ENCODE measurements around the gene PIP4P1.

PIP4P1 gene

GRCh38 chr14:20417250-20418186 is 43.7 kb downstream of the PIP4P1 start:
- Histone ChIP-seq H3K27ac (ENCODE audit: low read length) (peak overlapping the region; percentile 46), H3K9me3 (ENCODE audit: control insufficient read depth in 1 of 2, low read length in 2 of 2) (no peaks in the 10 kb centered on the region), H3K27me3 (ENCODE audit: low read depth, low read length) (no peaks in the 10 kb centered on the region), H3K4me1 (ENCODE audit: control insufficient read depth in 1 of 2, insufficient read depth in 2 of 2, low read length in 2 of 2) (no peaks in the 10 kb centered on the region), H3K36me3 (ENCODE audit: control insufficient read depth in 1 of 2, insufficient read depth in 2 of 2, low read length in 2 of 2) (no peaks in the 10 kb centered on the region), H3K4me3 (ENCODE audit: low read depth in 1 of 2, low read length in 2 of 2) (no peak overlapping the region)

DNA sequence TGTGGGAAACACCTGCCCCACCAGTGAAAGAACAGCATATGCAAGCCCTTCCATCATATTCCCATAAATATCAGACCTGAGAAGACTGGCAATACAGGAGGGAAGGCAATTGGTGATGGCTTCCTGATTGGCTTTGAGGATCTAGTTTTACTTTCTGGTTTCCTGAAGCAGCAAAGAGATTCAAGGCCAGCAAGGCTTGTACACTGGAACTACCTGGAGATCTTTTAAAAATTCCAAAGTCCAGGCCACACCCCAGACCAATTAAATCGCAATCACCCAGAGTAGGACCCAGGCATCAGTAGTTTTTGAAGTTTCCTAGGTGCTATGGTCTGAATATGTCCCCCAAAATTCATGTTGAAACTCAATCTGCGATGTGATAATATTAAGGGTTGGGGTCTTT is 45.0 kb downstream of the PIP4P1 start:
- no peaks in the 10 kb centered on the region for H3K9me3 ChIP-seq (ENCODE audit: control insufficient read depth in 1 of 2, low read length in 2 of 2)
- no peaks in the 10 kb centered on the region for H3K27me3 ChIP-seq (ENCODE audit: low read depth, low read length)
- H3K36me3 ChIP-seq (ENCODE audit: control insufficient read depth in 1 of 2, insufficient read depth in 2 of 2, low read length in 2 of 2): no peaks in the 10 kb centered on the region
- no peak overlapping the region for H3K4me3 ChIP-seq (ENCODE audit: low read depth in 1 of 2, low read length in 2 of 2)
- no peak overlapping the region for H3K27ac ChIP-seq (ENCODE audit: low read length)
- H3K4me1 ChIP-seq (ENCODE audit: control insufficient read depth in 1 of 2, insufficient read depth in 2 of 2, low read length in 2 of 2): no peaks in the 10 kb centered on the region

DNA sequence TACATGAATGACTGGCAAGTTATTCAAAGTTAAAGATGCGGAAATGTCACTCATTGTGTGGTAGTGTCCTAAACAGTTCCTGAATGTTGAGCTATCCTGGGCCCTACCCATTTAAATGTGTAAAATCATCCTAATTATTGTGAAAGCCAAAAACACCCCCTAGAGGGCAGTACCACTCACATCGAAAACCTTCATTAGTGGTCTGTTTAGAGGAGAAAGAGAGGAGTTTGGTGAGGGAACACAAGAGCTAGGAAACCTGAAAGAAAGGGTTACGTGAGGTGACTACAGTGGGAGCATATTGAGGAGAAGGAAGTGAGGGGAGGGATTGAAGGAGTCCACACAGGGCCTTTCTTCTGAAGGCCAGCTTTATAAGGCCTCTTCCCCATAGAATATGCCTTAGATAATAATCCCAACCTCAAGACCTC is 45.4 kb downstream of the PIP4P1 start:
- H3K4me3 ChIP-seq (ENCODE audit: low read depth in 1 of 2, low read length in 2 of 2): no peak overlapping the region
- H3K9me3 ChIP-seq (ENCODE audit: control insufficient read depth in 1 of 2, low read length in 2 of 2): no peaks in the 10 kb centered on the region
- no peaks in the 10 kb centered on the region for H3K4me1 ChIP-seq (ENCODE audit: control insufficient read depth in 1 of 2, insufficient read depth in 2 of 2, low read length in 2 of 2)
- no peaks in the 10 kb centered on the region for H3K36me3 ChIP-seq (ENCODE audit: control insufficient read depth in 1 of 2, insufficient read depth in 2 of 2, low read length in 2 of 2)
- no peaks in the 10 kb centered on the region for H3K27me3 ChIP-seq (ENCODE audit: low read depth, low read length)
- no peak overlapping the region for H3K27ac ChIP-seq (ENCODE audit: low read length)

GRCh38 chr14:20413744-20414082 is 47.5 kb downstream of the PIP4P1 start:
- no peaks in the 10 kb centered on the region for H3K9me3 ChIP-seq (ENCODE audit: control insufficient read depth in 1 of 2, low read length in 2 of 2)
- H3K27ac ChIP-seq (ENCODE audit: low read length): peak overlapping the region; percentile 97
- H3K4me3 ChIP-seq (ENCODE audit: low read depth in 1 of 2, low read length in 2 of 2): peak overlapping the region; percentile 88 to 89
- no peaks in the 10 kb centered on the region for H3K36me3 ChIP-seq (ENCODE audit: control insufficient read depth in 1 of 2, insufficient read depth in 2 of 2, low read length in 2 of 2)
- no peaks in the 10 kb centered on the region for H3K4me1 ChIP-seq (ENCODE audit: control insufficient read depth in 1 of 2, insufficient read depth in 2 of 2, low read length in 2 of 2)
- H3K27me3 ChIP-seq (ENCODE audit: low read depth, low read length): no peaks in the 10 kb centered on the region

- H3K36me3 ChIP-seq (ENCODE audit: control insufficient read depth in 1 of 2, insufficient read depth in 2 of 2, low read length in 2 of 2): peaks cover 3% of the 10 kb centered on the region in 2 donors
- peak within 1 kb of the TSS; percentile 88 to 89 for H3K4me3 ChIP-seq (ENCODE audit: low read depth in 1 of 2, low read length in 2 of 2)
- no peaks in the 10 kb centered on the region for H3K27me3 ChIP-seq (ENCODE audit: low read depth, low read length)
- H3K27ac ChIP-seq (ENCODE audit: low read length): peak within 1 kb of the TSS; percentile 97
- H3K4me1 ChIP-seq (ENCODE audit: control insufficient read depth in 1 of 2, insufficient read depth in 2 of 2, low read length in 2 of 2): no peaks in the 10 kb centered on the region
- no peaks in the 10 kb centered on the region for H3K9me3 ChIP-seq (ENCODE audit: control insufficient read depth in 1 of 2, low read length in 2 of 2)
Observed at GRCh38 chr14:20412876-20413743, 48.1 kb downstream of the PIP4P1 start, which contains the start of gene TEP1. TEP1 (minus strand) TSS chr14:20413501; CDS start chr14:20408439, 5,062 bp downstream.

DNA sequence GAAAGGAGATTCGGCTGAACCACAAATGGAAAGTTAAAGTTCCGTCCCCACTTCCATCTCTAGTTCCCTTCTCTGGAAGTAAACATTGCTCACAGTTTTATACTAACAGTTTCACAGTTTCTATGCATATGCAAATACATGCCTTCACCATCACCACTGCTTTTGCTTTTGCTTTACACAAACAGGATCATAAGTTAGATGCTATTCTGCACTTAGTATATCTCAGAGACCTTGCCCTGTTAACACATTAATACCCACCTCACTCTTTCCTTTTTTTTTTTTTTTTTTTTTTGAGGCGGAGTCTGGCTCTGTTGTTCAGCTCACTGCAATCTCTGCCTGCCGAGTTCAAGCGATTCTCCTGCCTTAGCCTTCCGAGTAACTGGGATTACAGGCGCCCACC is 48.8 kb downstream of the PIP4P1 start:
- Histone ChIP-seq H3K9me3 (ENCODE audit: control insufficient read depth in 1 of 2, low read length in 2 of 2) (no peaks in the 10 kb centered on the region), H3K4me3 (ENCODE audit: low read depth in 1 of 2, low read length in 2 of 2) (peak overlapping the region; percentile 88 to 89), H3K36me3 (ENCODE audit: control insufficient read depth in 1 of 2, insufficient read depth in 2 of 2, low read length in 2 of 2) (peaks cover 10% of the 10 kb centered on the region in 2 donors), H3K4me1 (ENCODE audit: control insufficient read depth in 1 of 2, insufficient read depth in 2 of 2, low read length in 2 of 2) (no peaks in the 10 kb centered on the region), H3K27me3 (ENCODE audit: low read depth, low read length) (no peaks in the 10 kb centered on the region), H3K27ac (ENCODE audit: low read length) (peak overlapping the region; percentile 97)

DNA sequence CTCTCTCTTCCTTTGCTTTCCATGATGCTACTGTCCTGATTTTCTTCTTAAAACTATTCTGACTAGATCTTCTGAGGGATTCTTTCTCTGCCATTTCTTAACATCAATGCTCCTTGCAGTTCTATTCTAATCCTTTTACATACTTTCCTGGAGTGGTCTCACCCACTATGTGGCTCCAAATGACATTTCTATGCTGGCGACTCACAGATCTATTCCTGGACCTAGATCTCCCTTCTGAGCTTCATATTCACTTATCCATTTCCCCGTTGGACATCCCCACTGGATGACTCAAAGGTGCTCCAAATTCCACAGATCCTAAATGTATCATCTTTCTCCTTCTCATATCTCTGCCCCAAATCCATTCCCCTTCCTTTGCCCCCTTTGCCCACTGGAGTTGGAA is 52.0 kb downstream of the PIP4P1 start:
- H3K4me1 ChIP-seq (ENCODE audit: control insufficient read depth in 1 of 2, insufficient read depth in 2 of 2, low read length in 2 of 2): no peaks in the 10 kb centered on the region
- H3K27me3 ChIP-seq (ENCODE audit: low read depth, low read length): no peaks in the 10 kb centered on the region
- peaks cover 38 to 42% of the 10 kb centered on the region in 2 donors for H3K36me3 ChIP-seq (ENCODE audit: control insufficient read depth in 1 of 2, insufficient read depth in 2 of 2, low read length in 2 of 2)
- H3K9me3 ChIP-seq (ENCODE audit: control insufficient read depth in 1 of 2, low read length in 2 of 2): no peaks in the 10 kb centered on the region
- H3K27ac ChIP-seq (ENCODE audit: low read length): no peak overlapping the region
- no peak overlapping the region for H3K4me3 ChIP-seq (ENCODE audit: low read depth in 1 of 2, low read length in 2 of 2)
